CD14-positive monocyte (primary cell): ENCODE results near the gene AQP12B. TPM values are rescaled to one million over a fixed set of nuclear protein-coding genes. Genes with fewer than 3 reads are reported as not detected.

Source experiments
- DNase-seq, 3 donors: peaks; one replicate each; pipeline ENCODE4 v3.0.0-alpha.2; 2011 to 2022
- H2AFZ ChIP-seq: 2 replicates; pipeline ENCODE4 v1.6.0; 2012; ENCODE audit warnings: mild to moderate bottlenecking, low read depth, low read length, inconsistent platforms; ENCODE audit not compliant: insufficient read depth, poor library complexity, severe bottlenecking
- H3K27ac ChIP-seq, 2 donors: 1 replicate in 1 of 2; 2 replicates in 1 of 2; pipeline ENCODE4 v1.5.1; 2012 to 2013; ENCODE audit warnings: low read length in 2 of 2, control low read depth in 1 of 2, inconsistent platforms in 1 of 2, low read depth in 1 of 2, mild to moderate bottlenecking in 1 of 2
- H3K27me3 ChIP-seq, 2 donors: one replicate each; pipeline versions ENCODE4 v1.6.0 to v1.6.1; 2011 to 2013; ENCODE audit warnings: low read length in 2 of 2; ENCODE audit not compliant: control insufficient read depth in 2 of 2, insufficient read depth in 2 of 2
- H3K36me3 ChIP-seq, 2 donors: replicated peaks in 1 of 2; 1 replicate in 1 of 2; 2 replicates in 1 of 2; pipeline versions ENCODE4 v1.5.1 to v1.6.1; 2012 to 2013; ENCODE audit warnings: low read length in 2 of 2, control low read depth in 1 of 2, inconsistent platforms in 1 of 2, mild to moderate bottlenecking in 1 of 2; ENCODE audit not compliant: insufficient read depth in 2 of 2, control insufficient read depth in 1 of 2
- H3K4me1 ChIP-seq, 2 donors: 1 replicate in 1 of 2; 2 replicates in 1 of 2; pipeline versions ENCODE4 v1.5.1 to v1.6.1; 2012 to 2013; ENCODE audit warnings: low read length in 2 of 2, control low read depth in 1 of 2, inconsistent platforms in 1 of 2, mild to moderate bottlenecking in 1 of 2, moderate library complexity in 1 of 2; ENCODE audit not compliant: insufficient read depth in 2 of 2, control insufficient read depth in 1 of 2
- H3K4me2 ChIP-seq: replicated peaks from 2 replicates; pipeline ENCODE3; 2012; ENCODE audit warnings: low read length, moderate library complexity, mild to moderate bottlenecking; ENCODE audit not compliant: poor library complexity, severe bottlenecking; ENCODE audit errors: extremely low read depth
- H3K4me3 ChIP-seq, 3 experiments: fragments of 200-600 bp in 1 of 3; sonication (generic) in 1 of 3; replicated peaks in 1 of 3; 1 replicate in 2 of 3; 2 replicates in 1 of 3; pipeline ENCODE4 v1.5.1; 2011 to 2013; ENCODE audit warnings: low read length in 3 of 3, mild to moderate bottlenecking in 3 of 3, control low read depth in 2 of 3, low read depth in 2 of 3, inconsistent platforms in 1 of 3, moderate library complexity in 1 of 3
- H3K79me2 ChIP-seq: 2 replicates; pipeline ENCODE4 v1.6.0; 2012; ENCODE audit warnings: mild to moderate bottlenecking, control low read depth, inconsistent platforms, low read length, moderate library complexity; ENCODE audit not compliant: insufficient read depth
- H3K9ac ChIP-seq: 2 replicates; pipeline ENCODE4 v1.6.0; 2017; ENCODE audit warnings: low read length, mild to moderate bottlenecking; ENCODE audit not compliant: insufficient read depth, poor library complexity, severe bottlenecking
- H3K9me3 ChIP-seq, 2 donors: replicated peaks in 1 of 2; 1 replicate in 1 of 2; 2 replicates in 1 of 2; pipeline versions ENCODE4 v1.5.1 to v1.6.1; 2012 to 2013; ENCODE audit warnings: low read length in 2 of 2, control low read depth in 1 of 2; ENCODE audit not compliant: control insufficient read depth in 1 of 2, insufficient read depth in 1 of 2
- H4K20me1 ChIP-seq: 2 replicates; pipeline ENCODE4 v1.6.0; 2012; ENCODE audit warnings: mild to moderate bottlenecking, low read length, control low read depth, moderate library complexity; ENCODE audit not compliant: insufficient read depth
- H3K27ac Mint-ChIP-seq, 7 donors: one replicate each; pipeline ENCODE4 v1.8.0; 2020; ENCODE audit warnings: mild to moderate bottlenecking in 7 of 7, mixed read lengths in 7 of 7, moderate library complexity in 6 of 7, inconsistent platforms in 2 of 7
- H3K27me3 Mint-ChIP-seq, 3 donors: one replicate each; pipeline ENCODE4 v1.8.0; 2021 to 2022; ENCODE audit warnings: low read depth in 3 of 3, mild to moderate bottlenecking in 3 of 3, mixed read lengths in 3 of 3, moderate library complexity in 3 of 3, inconsistent platforms in 1 of 3
- H3K36me3 Mint-ChIP-seq, 2 donors: one replicate each; pipeline ENCODE4 v1.8.0; 2020; ENCODE audit warnings: mixed read lengths in 2 of 2, inconsistent platforms in 1 of 2, mild to moderate bottlenecking in 1 of 2
- H3K4me1 Mint-ChIP-seq: one replicate; pipeline ENCODE4 v1.8.0; 2020; ENCODE audit warnings: mild to moderate bottlenecking, mixed read lengths
- H3K4me3 Mint-ChIP-seq, 2 donors: one replicate each; pipeline ENCODE4 v1.8.0; 2020; ENCODE audit warnings: mild to moderate bottlenecking in 2 of 2, mixed read lengths in 2 of 2, moderate library complexity in 1 of 2
- H3K9me3 Mint-ChIP-seq, 7 donors: one replicate each; pipeline ENCODE4 v1.8.0; 2020 to 2022; ENCODE audit warnings: mixed read lengths in 7 of 7, mild to moderate bottlenecking in 6 of 7, moderate library complexity in 6 of 7, inconsistent platforms in 2 of 7
- WGBS: methylation state at CpG from one replicate; pipeline ENCODE4 v1.1.5; 2013; ENCODE audit warnings: missing lambda C conversion rate; ENCODE audit not compliant: insufficient coverage; 5-methylcytosine and 5-hydroxymethylcytosine counted together
- intact Hi-C, 2 donors: fragments of 100-400 bp; cut with micrococcal nuclease; formaldehyde crosslinking; loops; one replicate each; pipeline versions ENCODE4 v1.15.0 to v1.15.1; 2023
- polyA plus RNA-seq, 3 donors: library from polyadenylated mRNA; depleted of rRNA in 1 of 3; unstranded in 2 of 3; stranded (reverse) in 1 of 3; fragments of 300-500 nt in 2 of 3; fragments of >200 nt in 1 of 3; fragmentation: Illumina TruSeq in 2 of 3; gene quantifications; 1 replicate in 2 of 3; 2 replicates in 1 of 3; pipeline ENCODE4 v1.2.3, GENCODE V29; 2012 to 2021
- TF ChIP-seq, protein P1 (sequence below): fragments of 200-600 bp; IDR thresholded peaks from one replicate; pipeline ENCODE4 v1.8.0; 2022; ENCODE audit warnings: antibody characterized with exemption, mild to moderate bottlenecking

The AQP12B gene
- polyA plus RNA-seq, 3 donors = not detected

DNA sequence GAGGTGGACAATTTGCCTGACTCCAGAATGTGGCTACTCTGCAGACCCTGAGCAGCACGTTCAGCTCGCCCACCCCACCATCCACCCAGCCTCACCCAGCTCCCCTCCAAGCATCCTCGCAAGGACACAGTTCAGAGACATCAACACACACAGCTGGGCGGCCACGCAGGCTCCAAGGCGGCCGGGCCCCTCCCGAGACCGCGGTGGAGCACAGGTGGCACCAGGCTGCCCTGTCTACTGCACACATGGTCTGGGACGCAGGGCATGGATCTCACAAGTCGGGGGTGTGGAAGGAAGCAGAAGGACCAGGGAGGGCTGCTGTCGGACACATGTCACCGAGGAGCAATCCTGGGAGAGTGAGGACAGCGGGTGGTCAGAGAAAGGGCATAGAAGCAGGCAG lies 45.2 kb upstream of the AQP12B start:
- no peaks in the 10 kb centered on the region for H3K4me1 Mint-ChIP-seq
- 95% methylated on average over 15 of the region's 15 CpGs for WGBS
- intact Hi-C loops = no loop called here
- no peaks in the 10 kb centered on the region for H3K9me3 ChIP-seq
- H3K4me2 ChIP-seq = no peak overlapping the region
- H3K4me3 Mint-ChIP-seq = no peak overlapping the region
- no peak overlapping the region for H3K9ac ChIP-seq
- DNase-seq = no peak
- H3K36me3 Mint-ChIP-seq = no peaks in the 10 kb centered on the region
- H3K9me3 Mint-ChIP-seq = peaks cover 0 to 2% (median 0%) of the 10 kb centered on the region in 7 donors
- no peak overlapping the region for H3K4me3 ChIP-seq
- no peak overlapping the region for H3K27ac ChIP-seq
- H3K79me2 ChIP-seq = no peaks in the 10 kb centered on the region
- no peaks in the 10 kb centered on the region for H3K36me3 ChIP-seq
- no peaks in the 10 kb centered on the region for H4K20me1 ChIP-seq
- no peak overlapping the region for H2AFZ ChIP-seq
- H3K27me3 ChIP-seq = no peaks in the 10 kb centered on the region
- TF ChIP-seq, protein P1, sequence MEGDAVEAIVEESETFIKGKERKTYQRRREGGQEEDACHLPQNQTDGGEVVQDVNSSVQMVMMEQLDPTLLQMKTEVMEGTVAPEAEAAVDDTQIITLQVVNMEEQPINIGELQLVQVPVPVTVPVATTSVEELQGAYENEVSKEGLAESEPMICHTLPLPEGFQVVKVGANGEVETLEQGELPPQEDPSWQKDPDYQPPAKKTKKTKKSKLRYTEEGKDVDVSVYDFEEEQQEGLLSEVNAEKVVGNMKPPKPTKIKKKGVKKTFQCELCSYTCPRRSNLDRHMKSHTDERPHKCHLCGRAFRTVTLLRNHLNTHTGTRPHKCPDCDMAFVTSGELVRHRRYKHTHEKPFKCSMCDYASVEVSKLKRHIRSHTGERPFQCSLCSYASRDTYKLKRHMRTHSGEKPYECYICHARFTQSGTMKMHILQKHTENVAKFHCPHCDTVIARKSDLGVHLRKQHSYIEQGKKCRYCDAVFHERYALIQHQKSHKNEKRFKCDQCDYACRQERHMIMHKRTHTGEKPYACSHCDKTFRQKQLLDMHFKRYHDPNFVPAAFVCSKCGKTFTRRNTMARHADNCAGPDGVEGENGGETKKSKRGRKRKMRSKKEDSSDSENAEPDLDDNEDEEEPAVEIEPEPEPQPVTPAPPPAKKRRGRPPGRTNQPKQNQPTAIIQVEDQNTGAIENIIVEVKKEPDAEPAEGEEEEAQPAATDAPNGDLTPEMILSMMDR = no peak
- H3K27me3 Mint-ChIP-seq = peaks cover 0 to 9% (median 6%) of the 10 kb centered on the region in 3 donors
- no peak overlapping the region for H3K27ac Mint-ChIP-seq
- no peaks in the 10 kb centered on the region for H3K4me1 ChIP-seq

- H3K9ac ChIP-seq = no peak overlapping the region
- H3K9me3 ChIP-seq = no peaks in the 10 kb centered on the region
- DNase-seq = no peak
- Mint-ChIP-seq H3K4me3 (no peak overlapping the region), H3K27me3 (peaks cover 0 to 7% (median 6%) of the 10 kb centered on the region in 3 donors), H3K27ac (no peak overlapping the region), H3K36me3 (no peaks in the 10 kb centered on the region), H3K4me1 (no peaks in the 10 kb centered on the region), H3K9me3 (peaks cover 0 to 2% (median 0%) of the 10 kb centered on the region in 7 donors)
- H4K20me1 ChIP-seq = no peaks in the 10 kb centered on the region
- H3K27me3 ChIP-seq = no peaks in the 10 kb centered on the region
- H3K4me1 ChIP-seq = no peaks in the 10 kb centered on the region
- H3K27ac ChIP-seq = no peak overlapping the region
- 67% methylated on average over 12 of the region's 14 CpGs for WGBS
- intact Hi-C loops = no loop called here
- H3K79me2 ChIP-seq = no peaks in the 10 kb centered on the region
- no peak overlapping the region for H2AFZ ChIP-seq
- no peak overlapping the region for H3K4me2 ChIP-seq
- no peaks in the 10 kb centered on the region for H3K36me3 ChIP-seq
- no peak overlapping the region for H3K4me3 ChIP-seq
- TF ChIP-seq, protein P1 = no peak
Observed at GRCh38 chr2:240727439-240727838, 44.8 kb upstream of the AQP12B start.
